ENCODE measurements around the gene TEAD3.

- TF ChIP-seq POLR2AphosphoS5 (IDR thresholded peaks at IDR 0.05), result peak; percentile 54
- no peak for TF ChIP-seq CTCF (IDR thresholded peaks at IDR 0.05)
- TF ChIP-seq EP300 (IDR thresholded peaks at IDR 0.05), result no peak
- TF ChIP-seq POLR2A (IDR thresholded peaks at IDR 0.05), result no peak
Observed at GRCh38 chr6:35474131-35474941, 22.5 kb downstream of the TEAD3 start.
